T-cell (primary cell): ENCODE data around the gene KIAA2012. TPM values are rescaled to one million over a fixed set of nuclear protein-coding genes. Genes with fewer than 3 reads are reported as not detected.

Experiments
- ATAC-seq, 4 experiments: fragments of 200-7000 bp in 3 of 4; fragments of 150-1000 bp in 1 of 4; cut with Tn5 transposase; replicated peaks in 1 of 4; 1 replicate in 3 of 4; 2 replicates in 1 of 4; pipeline ENCODE4 v1.10.0; 2021; ENCODE audit warnings: moderate library complexity in 3 of 4, mild to moderate bottlenecking in 2 of 4, moderate number of reproducible peaks in 1 of 4
- CTCF ChIA-PET, 2 donors: fragments of 300-600 bp; sonication (Branson Sonifier 250); formaldehyde crosslinking; loops; one replicate each; lab custom pipeline; 2022; ENCODE audit warnings: antibody characterized with exemption in 2 of 2; lab: Charles Lee
- POLR2A ChIA-PET, 2 donors: fragments of 300-600 bp; sonication (Branson Sonifier 250); formaldehyde crosslinking; loops; one replicate each; lab custom pipeline; 2022; ENCODE audit warnings: antibody characterized with exemption in 2 of 2; lab: Charles Lee
- DNase-seq, 35 experiments: peaks; one replicate each; pipeline versions ENCODE4 v3.0.0 to v3.0.0-alpha.2; 2013 to 2023
- H3K27ac ChIP-seq: one replicate; pipeline ENCODE4 v1.5.1; 2013; ENCODE audit warnings: low read length
- H3K27me3 ChIP-seq, 2 experiments: replicated peaks in 1 of 2; 1 replicate in 1 of 2; 2 replicates in 1 of 2; pipeline versions ENCODE4 v1.6.1 to v1.7.0; 2013; ENCODE audit warnings: low read length in 1 of 2, mixed read lengths in 1 of 2; ENCODE audit not compliant: control insufficient read depth in 2 of 2, insufficient read depth in 2 of 2; ENCODE audit errors: extremely low read depth in 1 of 2
- H3K36me3 ChIP-seq, 2 donors: 1 replicate in 1 of 2; 2 replicates in 1 of 2; pipeline versions ENCODE4 v1.6.1 to v1.7.0; 2013; ENCODE audit warnings: low read length in 1 of 2; ENCODE audit not compliant: control insufficient read depth in 2 of 2, insufficient read depth in 1 of 2; ENCODE audit errors: extremely low read depth in 1 of 2
- H3K4me1 ChIP-seq, 2 experiments: 1 replicate in 1 of 2; 2 replicates in 1 of 2; pipeline versions ENCODE4 v1.6.1 to v1.7.0; 2013; ENCODE audit warnings: low read length in 2 of 2, mixed read lengths in 1 of 2; ENCODE audit not compliant: insufficient read depth in 2 of 2, control insufficient read depth in 1 of 2; ENCODE audit errors: extremely low read depth in 1 of 2
- H3K4me3 ChIP-seq, 2 donors: 1 replicate in 1 of 2; 2 replicates in 1 of 2; pipeline versions ENCODE4 v1.5.1 to v1.7.0; 2013; ENCODE audit warnings: mild to moderate bottlenecking in 2 of 2, low read length in 1 of 2, moderate library complexity in 1 of 2; ENCODE audit not compliant: control insufficient read depth in 1 of 2; ENCODE audit errors: extremely low read depth in 1 of 2
- H3K9me3 ChIP-seq: 2 replicates; pipeline ENCODE4 v1.7.0; 2013
- H3K27ac Mint-ChIP-seq, 2 donors: one replicate each; pipeline ENCODE4 v1.8.0; 2020 to 2021; ENCODE audit warnings: mild to moderate bottlenecking in 2 of 2, mixed read lengths in 2 of 2
- H3K27me3 Mint-ChIP-seq, 2 donors: one replicate each; pipeline ENCODE4 v1.8.0; 2021 to 2022; ENCODE audit warnings: mixed read lengths in 2 of 2
- H3K36me3 Mint-ChIP-seq: one replicate; pipeline ENCODE4 v1.8.0; 2021; ENCODE audit warnings: mixed read lengths
- H3K4me1 Mint-ChIP-seq, 3 donors: one replicate each; pipeline ENCODE4 v1.8.0; 2020 to 2022; ENCODE audit warnings: mixed read lengths in 3 of 3, mild to moderate bottlenecking in 1 of 3
- H3K4me3 Mint-ChIP-seq, 3 donors: one replicate each; pipeline ENCODE4 v1.8.0; 2020 to 2022; ENCODE audit warnings: mild to moderate bottlenecking in 3 of 3, mixed read lengths in 3 of 3, moderate library complexity in 3 of 3
- H3K9me3 Mint-ChIP-seq, 3 donors: one replicate each; pipeline ENCODE4 v1.8.0; 2020 to 2022; ENCODE audit warnings: mixed read lengths in 3 of 3
- WGBS: methylation state at CpG from one replicate; pipeline ENCODE4 v1.1.5; 2013; ENCODE audit warnings: missing lambda C conversion rate; ENCODE audit not compliant: insufficient coverage; 5-methylcytosine and 5-hydroxymethylcytosine counted together
- total RNA-seq, 35 experiments: library from RNA in 6 of 35; stranded (reverse) in 6 of 35; fragments of 120-200 nt in 1 of 35; gene quantifications; one replicate each; pipeline versions ENCODE4 v1.2.1 to v1.2.4 and lab custom pipeline; 2013 to 2026

The KIAA2012 gene
- total RNA-seq, 5 donors from 2014 or later (not counting 1 experiment from before 2014, with no cell fraction given) = not detected

- H3K36me3 ChIP-seq = no peaks in the 10 kb centered on the region
- H3K27me3 ChIP-seq = peaks cover 0 to 10% of the 10 kb centered on the region in 2 experiments
- H3K4me3 ChIP-seq = no peak overlapping the region
- Mint-ChIP-seq H3K4me1 (no peaks in the 10 kb centered on the region), H3K36me3 (no peaks in the 10 kb centered on the region), H3K27ac (no peak overlapping the region), H3K9me3 (peaks cover 0 to 7% (median 3%) of the 10 kb centered on the region in 3 donors), H3K27me3 (peaks cover 0 to 3% of the 10 kb centered on the region in 2 donors), H3K4me3 (no peak overlapping the region)
- no peak for ATAC-seq
- H3K4me1 ChIP-seq = no peaks in the 10 kb centered on the region
- no peak overlapping the region for H3K27ac ChIP-seq
- WGBS = 90% methylated on average over 4 of the region's 6 CpGs
- POLR2A ChIA-PET = no interaction called here
- H3K9me3 ChIP-seq = no peaks in the 10 kb centered on the region
- no peak for DNase-seq
- CTCF ChIA-PET = no interaction called here
These were observed 11.2 kb downstream of the KIAA2012 start for GRCh38 chr2:202084265-202084664.

GRCh38 chr2:202088777-202089176 is 15.7 kb downstream of the KIAA2012 start:
- POLR2A ChIA-PET = no interaction called here
- CTCF ChIA-PET = no interaction called here

GRCh38 chr2:202090530-202090929 is 17.5 kb downstream of the KIAA2012 start:
- Histone ChIP-seq H3K36me3 (no peaks in the 10 kb centered on the region), H3K27ac (no peak overlapping the region), H3K4me1 (no peaks in the 10 kb centered on the region), H3K27me3 (peaks cover 0 to 7% of the 10 kb centered on the region in 2 experiments), H3K9me3 (no peaks in the 10 kb centered on the region), H3K4me3 (no peak overlapping the region)
- Mint-ChIP-seq H3K36me3 (no peaks in the 10 kb centered on the region), H3K9me3 (no peaks in the 10 kb centered on the region), H3K27me3 (peaks cover 7% of the 10 kb centered on the region in 2 donors), H3K4me3 (no peak overlapping the region), H3K27ac (no peak overlapping the region), H3K4me1 (no peaks in the 10 kb centered on the region)
- CTCF ChIA-PET = no interaction called here
- POLR2A ChIA-PET = no interaction called here
- 38% methylated on average over 1 of the region's 7 CpGs for WGBS
- no peak for ATAC-seq
- no peak for DNase-seq

More at GRCh38 chr2:202088777-202089176, 15.7 kb downstream of the KIAA2012 start:
- Mint-ChIP-seq H3K36me3 (no peaks in the 10 kb centered on the region), H3K4me1 (no peaks in the 10 kb centered on the region), H3K27ac (no peak overlapping the region), H3K9me3 (no peaks in the 10 kb centered on the region), H3K27me3 (peaks cover 7 to 10% of the 10 kb centered on the region in 2 donors), H3K4me3 (no peak overlapping the region)
- ATAC-seq (no peak), DNase-seq (no peak)
- Histone ChIP-seq H3K27ac (no peak overlapping the region), H3K36me3 (no peaks in the 10 kb centered on the region), H3K9me3 (no peaks in the 10 kb centered on the region), H3K4me1 (no peaks in the 10 kb centered on the region), H3K4me3 (no peak overlapping the region), H3K27me3 (peaks cover 0 to 12% of the 10 kb centered on the region in 2 experiments)
- whole genome bisulfite sequencing = 88% methylated on average over 2 of the region's 3 CpGs

- POLR2A ChIA-PET = interaction anchor here in 1 of 2 donors (0.6 kb wide), 1 partner anchor 44 kb away, joined by 4 read pairs; no protein-coding TSS in a partner anchor
- Mint-ChIP-seq H3K27ac (no peak overlapping the region), H3K4me3 (no peak overlapping the region), H3K9me3 (no peaks in the 10 kb centered on the region), H3K27me3 (peaks cover 7% of the 10 kb centered on the region in 2 donors), H3K36me3 (no peaks in the 10 kb centered on the region), H3K4me1 (no peaks in the 10 kb centered on the region)
- H3K27me3 ChIP-seq = peaks cover 0 to 10% of the 10 kb centered on the region in 2 experiments
- no peak for ATAC-seq
- WGBS = no CpG with 5 or more reads among the region's 6 CpGs
- no peaks in the 10 kb centered on the region for H3K36me3 ChIP-seq
- CTCF ChIA-PET = no interaction called here
- no peaks in the 10 kb centered on the region for H3K9me3 ChIP-seq
- H3K4me1 ChIP-seq = no peaks in the 10 kb centered on the region
- no peak overlapping the region for H3K27ac ChIP-seq
- no peak for DNase-seq
- H3K4me3 ChIP-seq = no peak overlapping the region
These were observed 18.4 kb downstream of the KIAA2012 start for GRCh38 chr2:202091476-202091875.

- ChIA-PET POLR2A (no interaction called here), CTCF (no interaction called here)
- H3K9me3 ChIP-seq = no peaks in the 10 kb centered on the region
- Mint-ChIP-seq H3K36me3 (no peaks in the 10 kb centered on the region), H3K27ac (no peak overlapping the region), H3K27me3 (peaks cover 7% of the 10 kb centered on the region in 2 donors), H3K4me1 (no peaks in the 10 kb centered on the region), H3K4me3 (no peak overlapping the region), H3K9me3 (no peaks in the 10 kb centered on the region)
- no peaks in the 10 kb centered on the region for H3K36me3 ChIP-seq
- WGBS = no CpG with 5 or more reads among the region's 3 CpGs
- peaks cover 0 to 11% of the 10 kb centered on the region in 2 experiments for H3K27me3 ChIP-seq
- H3K4me1 ChIP-seq = no peaks in the 10 kb centered on the region
- H3K27ac ChIP-seq = no peak overlapping the region
- no peak for ATAC-seq
- no peak overlapping the region for H3K4me3 ChIP-seq
- DNase-seq = no peak
These were observed 21.5 kb downstream of the KIAA2012 start for GRCh38 chr2:202094426-202094986.

GRCh38 chr2:202095235-202095634 is 22.2 kb downstream of the KIAA2012 start:
- peaks cover 0 to 11% of the 10 kb centered on the region in 2 experiments for H3K27me3 ChIP-seq
- no peak overlapping the region for H3K27ac Mint-ChIP-seq
- no peaks in the 10 kb centered on the region for H3K9me3 Mint-ChIP-seq
- no peaks in the 10 kb centered on the region for H3K9me3 ChIP-seq
- no peak for DNase-seq
- H3K27ac ChIP-seq = no peak overlapping the region
- H3K36me3 Mint-ChIP-seq = no peaks in the 10 kb centered on the region
- H3K36me3 ChIP-seq = no peaks in the 10 kb centered on the region
- ChIA-PET POLR2A (no interaction called here), CTCF (no interaction called here)
- no peak for ATAC-seq
- H3K4me1 Mint-ChIP-seq = peaks cover 0 to 4% (median 0%) of the 10 kb centered on the region in 3 donors
- H3K4me3 ChIP-seq = no peak overlapping the region
- no peak overlapping the region for H3K4me3 Mint-ChIP-seq
- H3K4me1 ChIP-seq = no peaks in the 10 kb centered on the region
- peaks cover 7% of the 10 kb centered on the region in 2 donors for H3K27me3 Mint-ChIP-seq
